ENCODE results near the gene NSRP1.
"Not testable (repeated sequence)": the region's sequence is repeated elsewhere in the genome, so short reads cannot be mapped to it uniquely, and the experiment has no call there.

The NSRP1 gene

GRCh38 chr17:30124273-30124796 is 7.7 kb downstream of the NSRP1 start:
- no peak for DNase-seq

GRCh38 chr17:30130121-30130520 is 13.5 kb downstream of the NSRP1 start:
- no peak for DNase-seq

- DNase-seq, result no peak
Observed at GRCh38 chr17:30132615-30133014, 16.0 kb downstream of the NSRP1 start.

GRCh38 chr17:30133197-30133596 is 16.6 kb downstream of the NSRP1 start:
- DNase-seq, result no peak

- no peak for DNase-seq
Observed at GRCh38 chr17:30134551-30134950, 17.9 kb downstream of the NSRP1 start.

GRCh38 chr17:30137158-30137557 is 20.5 kb downstream of the NSRP1 start:
- no peak for DNase-seq

- DNase-seq, result not testable (repeated sequence)
Observed at GRCh38 chr17:30147860-30148259, 31.2 kb downstream of the NSRP1 start.

GRCh38 chr17:30148376-30148775 is 31.8 kb downstream of the NSRP1 start:
- no peak for DNase-seq

GRCh38 chr17:30151471-30151870 is 34.9 kb downstream of the NSRP1 start:
- no peak for DNase-seq

- no peak for DNase-seq
Observed at GRCh38 chr17:30153463-30153862, 36.8 kb downstream of the NSRP1 start.

GRCh38 chr17:30155389-30155788 is 38.8 kb downstream of the NSRP1 start:
- DNase-seq, result no peak

GRCh38 chr17:30158896-30159625 is 42.4 kb downstream of the NSRP1 start:
- DNase-seq, result no peak

GRCh38 chr17:30160419-30161172 is 44.0 kb downstream of the NSRP1 start:
- DNase-seq, result no peak

- no peak for DNase-seq
Observed at GRCh38 chr17:30161601-30162000, 45.0 kb downstream of the NSRP1 start.

- DNase-seq, result no peak
Observed at GRCh38 chr17:30164531-30164930, 47.9 kb downstream of the NSRP1 start.

GRCh38 chr17:30165147-30165546 is 48.5 kb downstream of the NSRP1 start:
- DNase-seq, result no peak

- no peak for DNase-seq
Observed at GRCh38 chr17:30165960-30166359, 49.3 kb downstream of the NSRP1 start.

- DNase-seq, result no peak
Observed at GRCh38 chr17:30170415-30170987, 53.9 kb downstream of the NSRP1 start.

- DNase-seq, result no peak
Observed at GRCh38 chr17:30172560-30172959, 55.9 kb downstream of the NSRP1 start.

GRCh38 chr17:30173649-30174048 is 57.0 kb downstream of the NSRP1 start:
- DNase-seq, result peak; percentile 27

GRCh38 chr17:30174556-30174955 is 57.9 kb downstream of the NSRP1 start:
- no peak for DNase-seq

- DNase-seq, result no peak
Observed at GRCh38 chr17:30176855-30177254, 60.2 kb downstream of the NSRP1 start.

GRCh38 chr17:30186761-30187160 is 70.1 kb downstream of the NSRP1 start:
- DNase-seq, result no peak

- no peak for DNase-seq
Observed at GRCh38 chr17:30187573-30187972, 71.0 kb downstream of the NSRP1 start.
